ENCODE data around the gene FOXK2.

DNA sequence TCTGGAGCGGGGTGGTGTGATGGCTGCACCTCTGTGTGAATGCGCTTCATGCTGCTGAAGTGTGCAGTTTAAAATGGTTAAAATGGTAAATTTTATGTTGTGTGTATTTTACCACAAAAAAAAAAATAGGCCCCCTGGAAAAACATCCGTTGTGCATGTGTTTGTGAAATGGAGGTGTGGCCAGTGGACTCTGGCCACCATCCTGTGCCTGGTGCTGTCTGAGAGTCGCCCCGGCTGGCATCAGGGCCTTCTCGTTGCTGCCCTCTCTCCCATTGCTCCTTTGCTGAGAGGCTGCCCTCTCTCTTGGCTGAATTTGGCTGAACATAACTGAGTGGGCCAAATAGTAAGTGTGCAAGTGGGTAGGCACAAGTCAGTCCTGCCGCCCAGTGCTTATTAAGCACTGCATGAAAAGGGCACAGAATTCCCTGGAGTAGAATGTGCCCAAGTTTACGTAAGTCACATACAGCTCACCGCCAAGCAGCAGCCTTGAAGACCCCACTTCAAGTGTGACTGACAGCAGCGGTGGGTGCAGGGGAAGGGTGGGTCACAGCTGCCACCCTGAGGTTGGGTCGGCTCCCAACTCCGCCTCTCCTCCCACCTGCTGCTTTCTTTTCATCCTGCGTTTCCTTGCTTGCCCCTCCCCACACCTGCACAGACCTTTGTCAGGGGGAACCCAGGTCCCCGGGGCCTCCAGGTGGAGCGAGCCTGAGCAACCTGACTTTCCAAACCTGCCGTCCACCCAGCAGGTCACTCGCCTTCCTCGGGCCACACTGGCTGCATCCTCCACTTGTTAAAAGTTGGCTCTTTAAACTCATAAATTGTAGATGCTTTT lies 46.8 kb downstream of the FOXK2 start:
- TF ChIP-seq POLR2AphosphoS5 (IDR thresholded peaks at IDR 0.05) (no peak), POLR2A (IDR thresholded peaks at IDR 0.05) (no peak)
- TF ChIP-seq, protein P1, sequence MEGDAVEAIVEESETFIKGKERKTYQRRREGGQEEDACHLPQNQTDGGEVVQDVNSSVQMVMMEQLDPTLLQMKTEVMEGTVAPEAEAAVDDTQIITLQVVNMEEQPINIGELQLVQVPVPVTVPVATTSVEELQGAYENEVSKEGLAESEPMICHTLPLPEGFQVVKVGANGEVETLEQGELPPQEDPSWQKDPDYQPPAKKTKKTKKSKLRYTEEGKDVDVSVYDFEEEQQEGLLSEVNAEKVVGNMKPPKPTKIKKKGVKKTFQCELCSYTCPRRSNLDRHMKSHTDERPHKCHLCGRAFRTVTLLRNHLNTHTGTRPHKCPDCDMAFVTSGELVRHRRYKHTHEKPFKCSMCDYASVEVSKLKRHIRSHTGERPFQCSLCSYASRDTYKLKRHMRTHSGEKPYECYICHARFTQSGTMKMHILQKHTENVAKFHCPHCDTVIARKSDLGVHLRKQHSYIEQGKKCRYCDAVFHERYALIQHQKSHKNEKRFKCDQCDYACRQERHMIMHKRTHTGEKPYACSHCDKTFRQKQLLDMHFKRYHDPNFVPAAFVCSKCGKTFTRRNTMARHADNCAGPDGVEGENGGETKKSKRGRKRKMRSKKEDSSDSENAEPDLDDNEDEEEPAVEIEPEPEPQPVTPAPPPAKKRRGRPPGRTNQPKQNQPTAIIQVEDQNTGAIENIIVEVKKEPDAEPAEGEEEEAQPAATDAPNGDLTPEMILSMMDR (IDR thresholded peaks at IDR 0.05), result no peak

All from breast epithelium (tissue), 3 donors.